HG03097 (cell line): ENCODE results near the gene SLC16A3.

Experiments
- ATAC-seq: cut with Tn5 transposase; IDR thresholded peaks from one replicate; pipeline ENCODE4 v1.9.1; 2021; ENCODE audit not compliant: unreplicated experiment, low FRiP score

Gene SLC16A3

GRCh38 chr17:82235056-82235774 is 6.4 kb downstream of the SLC16A3 start:
- ATAC-seq = no peak

GRCh38 chr17:82235775-82236141 is 6.9 kb downstream of the SLC16A3 start:
- ATAC-seq = no peak

- no peak for ATAC-seq
Measured at GRCh38 chr17:82236142-82236971, 7.5 kb downstream of the SLC16A3 start.

GRCh38 chr17:82237083-82237745 is 8.4 kb downstream of the SLC16A3 start:
- no peak for ATAC-seq

- ATAC-seq = no peak
Measured at GRCh38 chr17:82237746-82238471, 9.1 kb downstream of the SLC16A3 start.

- ATAC-seq = no peak
Measured at GRCh38 chr17:82238472-82239201, 9.8 kb downstream of the SLC16A3 start.

GRCh38 chr17:82239401-82239925 is 10.6 kb downstream of the SLC16A3 start:
- ATAC-seq = no peak

- ATAC-seq = no peak
Measured at GRCh38 chr17:82239926-82240505, 11.2 kb downstream of the SLC16A3 start.

GRCh38 chr17:82240506-82241182 is 11.8 kb downstream of the SLC16A3 start:
- no peak for ATAC-seq

GRCh38 chr17:82241183-82241925 is 12.5 kb downstream of the SLC16A3 start:
- no peak for ATAC-seq

GRCh38 chr17:82241926-82242697 is 13.3 kb downstream of the SLC16A3 start:
- no peak for ATAC-seq

GRCh38 chr17:82242698-82242976 is 13.8 kb downstream of the SLC16A3 start:
- no peak for ATAC-seq

GRCh38 chr17:82242977-82243647 is 14.3 kb downstream of the SLC16A3 start:
- no peak for ATAC-seq

GRCh38 chr17:82243648-82244412 is 15.0 kb downstream of the SLC16A3 start:
- ATAC-seq = no peak

- no peak for ATAC-seq
Measured at GRCh38 chr17:82244413-82245133, 15.7 kb downstream of the SLC16A3 start.
